B cell (primary cell): ENCODE results near the gene LYPD8. TPM values are rescaled to one million over a fixed set of nuclear protein-coding genes. Genes with fewer than 3 reads are reported as not detected.

ENCODE experiments used
- ATAC-seq: fragments of 200-7000 bp; cut with Tn5 transposase; one replicate; pipeline ENCODE4 v1.10.0; 2021; ENCODE audit warnings: low read depth, mild to moderate bottlenecking, moderate number of reproducible peaks, moderate library complexity
- CTCF ChIA-PET: fragments of 350-600 bp; sonication (Branson Sonifier 250); formaldehyde crosslinking; loops from one replicate; lab custom pipeline; 2021; ENCODE audit warnings: antibody characterized with exemption, inconsistent platforms; lab: Charles Lee
- POLR2A ChIA-PET: fragments of 350-600 bp; sonication (Branson Sonifier 250); formaldehyde crosslinking; loops from one replicate; lab custom pipeline; 2021; ENCODE audit warnings: antibody characterized with exemption; lab: Charles Lee
- DNase-seq: peaks from one replicate; pipeline ENCODE4 v3.0.0; 2013
- H2AFZ ChIP-seq: 2 replicates; pipeline ENCODE4 v1.6.1; 2012; ENCODE audit warnings: mild to moderate bottlenecking, low read depth, low read length; ENCODE audit not compliant: insufficient read depth, poor library complexity, severe bottlenecking
- H3K27ac ChIP-seq, 2 donors: 1 replicate in 1 of 2; 2 replicates in 1 of 2; pipeline ENCODE4 v1.5.1; 2012 to 2013; ENCODE audit warnings: low read length in 2 of 2, mild to moderate bottlenecking in 2 of 2, moderate library complexity in 1 of 2
- H3K27me3 ChIP-seq, 4 experiments: fragments of 200-600 bp in 1 of 4; sonication (generic) in 1 of 4; replicated peaks in 1 of 4; 1 replicate in 2 of 4; 2 replicates in 2 of 4; pipeline versions ENCODE4 v1.6.1 to v1.7.0; 2013 to 2016; ENCODE audit warnings: low read length in 3 of 4, mild to moderate bottlenecking in 2 of 4, mixed read lengths in 1 of 4, moderate library complexity in 1 of 4; ENCODE audit not compliant: insufficient read depth in 4 of 4, control insufficient read depth in 3 of 4; ENCODE audit errors: control extremely low read depth in 1 of 4
- H3K36me3 ChIP-seq, 2 experiments: replicated peaks in 1 of 2; 1 replicate in 1 of 2; 2 replicates in 1 of 2; pipeline versions ENCODE4 v1.6.1 to v1.7.1; 2013; ENCODE audit warnings: low read length in 1 of 2; ENCODE audit not compliant: insufficient read depth in 2 of 2, control insufficient read depth in 1 of 2; ENCODE audit errors: control extremely low read depth in 1 of 2, extremely low read depth in 1 of 2
- H3K4me1 ChIP-seq, 2 donors: fragments of 200-600 bp in 1 of 2; sonication (generic) in 1 of 2; 1 replicate in 1 of 2; 2 replicates in 1 of 2; pipeline versions ENCODE4 v1.5.1 to v1.6.1; 2013 to 2017; ENCODE audit warnings: low read length in 2 of 2; ENCODE audit not compliant: control insufficient read depth in 2 of 2, insufficient read depth in 2 of 2
- H3K4me2 ChIP-seq: replicated peaks from 2 replicates; pipeline ENCODE3; 2012; ENCODE audit warnings: mild to moderate bottlenecking, low read depth, low read length; ENCODE audit not compliant: poor library complexity, severe bottlenecking
- H3K4me3 ChIP-seq, 5 experiments: fragments of 200-600 bp in 1 of 5; sonication (generic) in 1 of 5; 1 replicate in 3 of 5; 2 replicates in 2 of 5; pipeline versions ENCODE4 v1.5.1 to v1.7.0; 2011 to 2016; ENCODE audit warnings: low read length in 4 of 5, mild to moderate bottlenecking in 4 of 5, low read depth in 2 of 5, control low read depth in 1 of 5, moderate library complexity in 1 of 5; ENCODE audit not compliant: insufficient read depth in 1 of 5; ENCODE audit errors: control extremely low read depth in 1 of 5, extremely low read depth in 1 of 5
- H3K79me2 ChIP-seq: fragments of 200-600 bp; sonication (generic); one replicate; pipeline ENCODE4 v1.6.0; 2016; ENCODE audit warnings: low read length; ENCODE audit not compliant: control insufficient read depth, insufficient read depth
- H3K9ac ChIP-seq: fragments of 200-600 bp; sonication (generic); 2 replicates; pipeline ENCODE4 v1.6.1; 2017; ENCODE audit warnings: mild to moderate bottlenecking, low read length, moderate library complexity
- H3K9me3 ChIP-seq, 3 donors: one replicate each; pipeline versions ENCODE4 v1.6.1 to v1.7.1; 2013; ENCODE audit warnings: low read length in 2 of 3; ENCODE audit not compliant: control insufficient read depth in 2 of 3, insufficient read depth in 1 of 3; ENCODE audit errors: control extremely low read depth in 1 of 3
- H4K20me1 ChIP-seq: 2 replicates; pipeline ENCODE4 v1.6.0; 2012; ENCODE audit warnings: mild to moderate bottlenecking, low read length; ENCODE audit not compliant: insufficient read depth, control insufficient read depth, poor library complexity, severe bottlenecking
- H3K27ac Mint-ChIP-seq: one replicate; pipeline ENCODE4 v1.8.0; 2021; ENCODE audit warnings: mixed read lengths
- H3K27me3 Mint-ChIP-seq: one replicate; pipeline ENCODE4 v1.8.0; 2021; ENCODE audit warnings: mixed read lengths
- H3K4me1 Mint-ChIP-seq: one replicate; pipeline ENCODE4 v1.8.0; 2021; ENCODE audit warnings: mixed read lengths
- H3K4me3 Mint-ChIP-seq: one replicate; pipeline ENCODE4 v1.8.0; 2021; ENCODE audit warnings: mixed read lengths
- H3K9me3 Mint-ChIP-seq: one replicate; pipeline ENCODE4 v1.8.0; 2022; ENCODE audit warnings: mixed read lengths; ENCODE audit not compliant: insufficient read depth
- EZH2 ChIP-seq: IDR thresholded peaks from 2 replicates; pipeline ENCODE4 v1.6.1; 2012; ENCODE audit warnings: borderline replicate concordance, low read depth, mild to moderate bottlenecking, moderate library complexity, low read length; ENCODE audit not compliant: insufficient read depth, poor library complexity, severe bottlenecking
- WGBS: methylation state at CpG from one replicate; pipeline ENCODE4 v1.1.5; 2013; ENCODE audit warnings: missing lambda C conversion rate; ENCODE audit not compliant: insufficient coverage; 5-methylcytosine and 5-hydroxymethylcytosine counted together
- intact Hi-C: fragments of 100-400 bp; cut with micrococcal nuclease; formaldehyde crosslinking; loops from one replicate; pipeline ENCODE4 v1.10.0; 2022
- polyA plus RNA-seq: library from polyadenylated mRNA; depleted of rRNA; stranded (reverse); fragments of >200 nt; gene quantifications from 2 replicates; pipeline ENCODE4 v1.2.3, GENCODE V29; 2012
- small RNA-seq: library from RNA; depleted of rRNA; stranded (forward); fragments of <200 nt; gene quantifications from one replicate; pipeline ENCODE3, GENCODE V24; 2012; ENCODE audit warnings: low replicate concordance, low read depth; ENCODE audit not compliant: insufficient read length
- total RNA-seq, 2 donors: library from RNA; stranded (reverse); fragments of 120-200 nt in 1 of 2; gene quantifications; 1 replicate in 1 of 2; 2 replicates in 1 of 2; pipeline versions ENCODE4 v1.2.3 to v1.2.4, GENCODE V29; 2013 to 2022
- TF ChIP-seq, protein P1 (sequence below): fragments of 200-600 bp; IDR thresholded peaks from one replicate; pipeline ENCODE4 v1.8.0; 2022; ENCODE audit warnings: antibody characterized with exemption, mild to moderate bottlenecking

The LYPD8 gene
- total and polyA plus RNA-seq, 2 donors (not counting 1 experiment from before 2014, with no cell fraction given) = 0.10 TPM; not detected in 1

DNA sequence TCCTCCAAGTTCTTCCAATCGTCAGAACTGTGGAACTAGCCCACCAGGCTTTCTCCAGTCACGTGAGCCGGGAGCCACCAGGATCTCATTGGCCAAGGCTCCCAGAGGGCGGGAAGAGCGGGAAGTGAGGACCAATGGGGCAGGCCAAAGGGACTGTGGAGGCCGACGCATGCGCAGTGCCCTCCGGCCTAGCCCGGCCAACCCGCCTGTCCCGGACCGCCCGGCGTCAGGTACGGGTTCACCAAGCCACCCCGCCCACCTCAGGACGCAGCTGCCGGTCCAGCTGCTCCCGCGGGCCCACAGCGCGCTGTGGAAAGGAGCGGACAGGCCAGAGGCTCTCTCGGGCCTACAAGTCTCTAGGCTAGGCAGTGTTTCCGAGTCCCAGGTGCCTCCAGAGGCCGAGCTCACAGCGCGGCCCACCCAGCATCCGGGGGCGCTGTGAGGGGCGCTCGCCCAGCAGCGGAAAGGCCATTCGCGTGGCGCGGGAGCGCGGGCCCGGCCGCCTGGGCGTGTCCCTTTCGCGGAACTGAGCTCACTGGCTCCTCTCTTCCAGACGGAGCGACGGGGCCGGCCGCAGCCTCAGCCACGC lies 63.9 kb downstream of the LYPD8 start:
- H3K9me3 ChIP-seq = peaks cover 0 to 10% (median 2%) of the 10 kb centered on the region in 3 donors
- no peak overlapping the region for H2AFZ ChIP-seq
- DNase-seq (no peak), ATAC-seq (no peak)
- H3K4me3 ChIP-seq = no peak overlapping the region
- H3K4me2 ChIP-seq = no peak overlapping the region
- no peak for TF ChIP-seq EZH2
- TF ChIP-seq, protein P1, sequence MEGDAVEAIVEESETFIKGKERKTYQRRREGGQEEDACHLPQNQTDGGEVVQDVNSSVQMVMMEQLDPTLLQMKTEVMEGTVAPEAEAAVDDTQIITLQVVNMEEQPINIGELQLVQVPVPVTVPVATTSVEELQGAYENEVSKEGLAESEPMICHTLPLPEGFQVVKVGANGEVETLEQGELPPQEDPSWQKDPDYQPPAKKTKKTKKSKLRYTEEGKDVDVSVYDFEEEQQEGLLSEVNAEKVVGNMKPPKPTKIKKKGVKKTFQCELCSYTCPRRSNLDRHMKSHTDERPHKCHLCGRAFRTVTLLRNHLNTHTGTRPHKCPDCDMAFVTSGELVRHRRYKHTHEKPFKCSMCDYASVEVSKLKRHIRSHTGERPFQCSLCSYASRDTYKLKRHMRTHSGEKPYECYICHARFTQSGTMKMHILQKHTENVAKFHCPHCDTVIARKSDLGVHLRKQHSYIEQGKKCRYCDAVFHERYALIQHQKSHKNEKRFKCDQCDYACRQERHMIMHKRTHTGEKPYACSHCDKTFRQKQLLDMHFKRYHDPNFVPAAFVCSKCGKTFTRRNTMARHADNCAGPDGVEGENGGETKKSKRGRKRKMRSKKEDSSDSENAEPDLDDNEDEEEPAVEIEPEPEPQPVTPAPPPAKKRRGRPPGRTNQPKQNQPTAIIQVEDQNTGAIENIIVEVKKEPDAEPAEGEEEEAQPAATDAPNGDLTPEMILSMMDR = no peak
- POLR2A ChIA-PET = no interaction called here
- H4K20me1 ChIP-seq = no peaks in the 10 kb centered on the region
- H3K4me1 ChIP-seq = peaks cover 7 to 13% of the 10 kb centered on the region in 2 donors
- no peaks in the 10 kb centered on the region for H3K36me3 ChIP-seq
- H3K27me3 Mint-ChIP-seq = no peaks in the 10 kb centered on the region
- intact Hi-C loops = no loop called here
- H3K79me2 ChIP-seq = no peaks in the 10 kb centered on the region
- no peak overlapping the region for H3K27ac Mint-ChIP-seq
- H3K27me3 ChIP-seq = no peaks in the 10 kb centered on the region
- H3K4me1 Mint-ChIP-seq = peaks cover 21% of the 10 kb centered on the region
- 95% methylated on average over 51 of the region's 51 CpGs for WGBS
- H3K4me3 Mint-ChIP-seq = no peak overlapping the region
- no peak overlapping the region for H3K9ac ChIP-seq
- no peak overlapping the region for H3K27ac ChIP-seq
- H3K9me3 Mint-ChIP-seq = peaks cover 2% of the 10 kb centered on the region
- CTCF ChIA-PET = interaction anchor here (1.4 to 21.8 kb wide), 2 partner anchors 71 to 115 kb away, joined by 4 to 274 read pairs; no protein-coding TSS in a partner anchor

Small RNA genes within 50 kb of the gene (small RNA-seq; reads per million reads assigned to genes)
- gene AHCYP8 = not detected

Other genes starting within 250 kb of the LYPD8 start
- 1.7 and 1.8 TPM in 2 replicates for gene OR2G6, start 247.7 kb downstream of the LYPD8 start, total RNA-seq
- 0.03 and 0.24 TPM in 2 replicates for gene OR2G6, start 247.7 kb downstream of the LYPD8 start, polyA plus RNA-seq
- gene OR2T29, start 193.0 kb downstream of the LYPD8 start, total RNA-seq = 1.9 and 3.1 TPM in 2 replicates
- gene OR2T29, start 193.0 kb downstream of the LYPD8 start, polyA plus RNA-seq = 0.40 TPM in 1 of 2 replicates, not detected in the other
- 1.7 and 1.9 TPM in 2 replicates for gene OR2T34, start 181.0 kb downstream of the LYPD8 start, total RNA-seq
- 0.28 and 0.89 TPM in 2 replicates for gene OR2T34, start 181.0 kb downstream of the LYPD8 start, polyA plus RNA-seq
- 2.5 and 3.8 TPM in 2 replicates for gene OR2T10, start 158.1 kb downstream of the LYPD8 start, total RNA-seq
- 0.27 and 0.74 TPM in 2 replicates for gene OR2T10, start 158.1 kb downstream of the LYPD8 start, polyA plus RNA-seq
- 3.6 and 4.9 TPM in 2 replicates for gene OR2T11, start 120.7 kb downstream of the LYPD8 start, total RNA-seq
- gene OR2T11, start 120.7 kb downstream of the LYPD8 start, polyA plus RNA-seq = 0.07 and 0.12 TPM in 2 replicates
- 0.30 and 0.39 TPM in 2 replicates for gene OR2T35, start 110.5 kb downstream of the LYPD8 start, total RNA-seq
- 0.10 TPM in 1 of 2 replicates, not detected in the other for gene OR2T35, start 110.5 kb downstream of the LYPD8 start, polyA plus RNA-seq
- not detected in 2 replicates for gene OR2T27, start 100.2 kb downstream of the LYPD8 start, total RNA-seq
- gene OR2T27, start 100.2 kb downstream of the LYPD8 start, polyA plus RNA-seq = 0.10 TPM in 1 of 2 replicates, not detected in the other
- not detected in 2 replicates for gene OR14I1, start 53.0 kb downstream of the LYPD8 start, total RNA-seq
- not detected in 2 replicates for gene OR14I1, start 53.0 kb downstream of the LYPD8 start, polyA plus RNA-seq
- 35.7 and 36.5 TPM in 2 replicates for gene SH3BP5L, start 70.2 kb upstream of the LYPD8 start, total RNA-seq
- gene SH3BP5L, start 70.2 kb upstream of the LYPD8 start, polyA plus RNA-seq = 19.2 and 23.2 TPM in 2 replicates
- gene ZNF672, start 82.5 kb upstream of the LYPD8 start, total RNA-seq = 56.3 and 62.2 TPM in 2 replicates
- 46.4 and 82.4 TPM in 2 replicates for gene ZNF672, start 82.5 kb upstream of the LYPD8 start, polyA plus RNA-seq
- gene ZNF692, start 103.3 kb upstream of the LYPD8 start, total RNA-seq = 53.1 and 56.9 TPM in 2 replicates
- 134 and 157 TPM in 2 replicates for gene ZNF692, start 103.3 kb upstream of the LYPD8 start, polyA plus RNA-seq
- 27.7 and 29.2 TPM in 2 replicates for gene PGBD2, start 150.5 kb upstream of the LYPD8 start, total RNA-seq
- 13.3 and 14.3 TPM in 2 replicates for gene PGBD2, start 150.5 kb upstream of the LYPD8 start, polyA plus RNA-seq